HepG2 (cell line): ENCODE data around the gene GSK3B. TPM values are rescaled to one million over a fixed set of nuclear protein-coding genes. Genes with fewer than 3 reads are reported as not detected.

ENCODE experiments used
- ASH2L ChIP-seq: fragments of 300-600, 200-600 bp; sonication (generic); IDR thresholded peaks from 2 replicates; pipeline ENCODE4 v1.7.0; 2017; ENCODE audit warnings: low read depth, mild to moderate bottlenecking, moderate library complexity, mixed read lengths, low read length; ENCODE audit not compliant: insufficient read length
- CHD4 ChIP-seq: fragments of 200-600 bp; sonication (generic); IDR thresholded peaks from 2 replicates; pipeline ENCODE4 v1.7.0; 2017; ENCODE audit warnings: mild to moderate bottlenecking, low read length, borderline replicate concordance
- DNMT3B ChIP-seq: conservative IDR thresholded peaks from 2 replicates; pipeline ENCODE4 v1.6.1; 2016; ENCODE audit warnings: missing biosample characterization, control low read depth
- FOXP1 ChIP-seq, 2 experiments: fragments of 450-650 bp in 1 of 2; IDR thresholded peaks; 2 replicates each; pipeline ENCODE4 v1.6.1; 2017 to 2018; ENCODE audit warnings: antibody characterized with exemption in 1 of 2
- KAT7 ChIP-seq: IDR thresholded peaks from 2 replicates; pipeline ENCODE4 v1.6.1; 2018; ENCODE audit warnings: borderline replicate concordance, missing compliant biosample characterization
- NFKB2 ChIP-seq: sonication (generic); formaldehyde crosslinking; IDR thresholded peaks from 2 replicates; pipeline ENCODE4 v1.4.0; 2020; ENCODE audit warnings: missing genetic modification reagents, borderline replicate concordance
- RAD51 ChIP-seq: fragments of 450-650 bp; IDR thresholded peaks from 2 replicates; pipeline ENCODE4 v1.6.1; 2016; ENCODE audit warnings: borderline replicate concordance
- SRF ChIP-seq: IDR thresholded peaks from 2 replicates; pipeline ENCODE4 v1.6.1; 2011; ENCODE audit warnings: mild to moderate bottlenecking, low read depth, low read length, moderate library complexity
- SRSF9 ChIP-seq: fragments of 200-400 bp; formaldehyde crosslinking; IDR thresholded peaks from 2 replicates; pipeline ENCODE4 v1.6.1; 2018; ENCODE audit warnings: borderline replicate concordance, mild to moderate bottlenecking, low read depth, low read length; ENCODE audit not compliant: insufficient read depth, poor library complexity, severe bottlenecking
- TBX3 ChIP-seq: fragments of 450-650 bp; IDR thresholded peaks from 2 replicates; pipeline ENCODE4 v1.6.1; 2017; ENCODE audit warnings: antibody characterized with exemption, mild to moderate bottlenecking, inconsistent platforms, borderline replicate concordance
- TEAD2 ChIP-seq: sonication (generic); formaldehyde crosslinking; IDR thresholded peaks from 2 replicates; pipeline ENCODE4 v1.9.0; 2021; ENCODE audit warnings: missing genetic modification reagents
- ZFAT ChIP-seq: sonication (generic); formaldehyde crosslinking; conservative IDR thresholded peaks from 2 replicates; pipeline ENCODE4 v1.8.1; 2023; ENCODE audit warnings: missing genetic modification reagents, inconsistent platforms
- polyA plus RNA-seq, 8 experiments: library from polyadenylated mRNA; depleted of rRNA in 3 of 8; stranded (reverse) in 7 of 8; unstranded in 1 of 8; fragments of >200 nt; fragmentation: Illumina TruSeq in 4 of 8; extraction: Trizol in 4 of 8; gene quantifications; 2 replicates each; pipeline versions ENCODE4 v1.2.1 to v1.2.3, GENCODE V29; 2011 to 2016; ENCODE audit warnings: low read depth in 4 of 8, missing spikeins in 1 of 8, mixed read lengths in 1 of 8; ENCODE audit not compliant: insufficient read depth in 1 of 8
- total RNA-seq, 5 experiments: library from RNA; depleted of rRNA; stranded (reverse); fragments of >200 nt; fragmentation: Illumina TruSeq; extraction: Trizol; gene quantifications; 2 replicates each; pipeline ENCODE4 v1.2.3, GENCODE V29; 2016; ENCODE audit warnings: low read depth in 1 of 5
- TF ChIP-seq, protein P1 (sequence below): sonication (generic); formaldehyde crosslinking; IDR thresholded peaks from 2 replicates; pipeline ENCODE4 v1.5.1; 2020; ENCODE audit warnings: mild to moderate bottlenecking, missing genetic modification reagents, moderate library complexity
- TF ChIP-seq, protein P2 (sequence below): sonication (generic); formaldehyde crosslinking; IDR thresholded peaks from 2 replicates; pipeline ENCODE4 v1.4.0; 2020; ENCODE audit warnings: missing genetic modification reagents, mild to moderate bottlenecking, borderline replicate concordance
- TF ChIP-seq, protein P3 (sequence below): sonication (generic); formaldehyde crosslinking; IDR thresholded peaks from 2 replicates; pipeline ENCODE4 v1.9.0; 2021; ENCODE audit warnings: missing genetic modification reagents, borderline replicate concordance

GSK3B gene
- total and polyA plus RNA-seq, 2 of the 13 experiments (the other 11 are each of a cell fraction or from before 2014, with no cell fraction given) = 22.3 to 30.1 TPM

DNA sequence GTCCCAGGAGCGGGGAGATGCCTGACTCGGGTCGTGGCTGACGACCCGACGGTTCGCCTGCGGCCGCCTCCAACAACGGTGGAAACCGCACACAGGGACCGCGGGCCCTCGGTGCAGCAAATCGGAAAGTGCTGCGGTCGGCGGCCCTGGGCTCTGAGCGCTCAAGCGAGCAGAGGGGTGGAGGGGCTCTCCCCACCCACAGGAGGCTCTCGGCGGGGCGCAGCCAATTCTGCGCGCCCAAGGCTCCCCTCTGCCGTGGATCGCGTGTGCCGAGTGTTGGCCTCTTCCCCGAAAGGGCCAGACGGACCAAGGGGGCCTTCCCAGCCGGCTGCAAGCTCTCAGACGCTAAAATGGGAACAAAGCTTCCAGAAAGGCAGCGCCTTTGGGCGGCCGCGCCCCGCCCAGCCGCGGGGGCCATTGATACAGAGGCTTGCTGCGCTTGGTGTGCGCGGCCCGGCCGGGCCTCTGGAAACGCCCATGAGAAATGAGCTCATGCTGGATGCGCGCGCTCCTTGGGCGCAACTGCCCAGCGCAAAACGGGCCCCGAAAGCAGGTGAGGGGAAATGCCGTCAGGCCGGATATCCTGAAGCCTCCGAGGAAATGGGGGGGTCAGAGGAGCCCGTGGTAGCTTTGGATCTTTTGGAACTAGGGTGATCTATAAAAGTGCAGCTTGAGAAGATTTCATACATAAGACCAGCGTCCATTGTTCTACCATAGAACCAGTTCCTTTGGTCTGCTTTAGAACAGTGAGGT is 1.2 kb upstream of the GSK3B start (continued):
- TF ChIP-seq, protein P1, sequence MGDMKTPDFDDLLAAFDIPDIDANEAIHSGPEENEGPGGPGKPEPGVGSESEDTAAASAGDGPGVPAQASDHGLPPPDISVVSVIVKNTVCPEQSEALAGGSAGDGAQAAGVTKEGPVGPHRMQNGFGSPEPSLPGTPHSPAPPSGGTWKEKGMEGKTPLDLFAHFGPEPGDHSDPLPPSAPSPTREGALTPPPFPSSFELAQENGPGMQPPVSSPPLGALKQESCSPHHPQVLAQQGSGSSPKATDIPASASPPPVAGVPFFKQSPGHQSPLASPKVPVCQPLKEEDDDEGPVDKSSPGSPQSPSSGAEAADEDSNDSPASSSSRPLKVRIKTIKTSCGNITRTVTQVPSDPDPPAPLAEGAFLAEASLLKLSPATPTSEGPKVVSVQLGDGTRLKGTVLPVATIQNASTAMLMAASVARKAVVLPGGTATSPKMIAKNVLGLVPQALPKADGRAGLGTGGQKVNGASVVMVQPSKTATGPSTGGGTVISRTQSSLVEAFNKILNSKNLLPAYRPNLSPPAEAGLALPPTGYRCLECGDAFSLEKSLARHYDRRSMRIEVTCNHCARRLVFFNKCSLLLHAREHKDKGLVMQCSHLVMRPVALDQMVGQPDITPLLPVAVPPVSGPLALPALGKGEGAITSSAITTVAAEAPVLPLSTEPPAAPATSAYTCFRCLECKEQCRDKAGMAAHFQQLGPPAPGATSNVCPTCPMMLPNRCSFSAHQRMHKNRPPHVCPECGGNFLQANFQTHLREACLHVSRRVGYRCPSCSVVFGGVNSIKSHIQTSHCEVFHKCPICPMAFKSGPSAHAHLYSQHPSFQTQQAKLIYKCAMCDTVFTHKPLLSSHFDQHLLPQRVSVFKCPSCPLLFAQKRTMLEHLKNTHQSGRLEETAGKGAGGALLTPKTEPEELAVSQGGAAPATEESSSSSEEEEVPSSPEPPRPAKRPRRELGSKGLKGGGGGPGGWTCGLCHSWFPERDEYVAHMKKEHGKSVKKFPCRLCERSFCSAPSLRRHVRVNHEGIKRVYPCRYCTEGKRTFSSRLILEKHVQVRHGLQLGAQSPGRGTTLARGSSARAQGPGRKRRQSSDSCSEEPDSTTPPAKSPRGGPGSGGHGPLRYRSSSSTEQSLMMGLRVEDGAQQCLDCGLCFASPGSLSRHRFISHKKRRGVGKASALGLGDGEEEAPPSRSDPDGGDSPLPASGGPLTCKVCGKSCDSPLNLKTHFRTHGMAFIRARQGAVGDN (CRISPR knock-in tag) = peak; percentile 92
- TF ChIP-seq DNMT3B (CRISPR knock-in tag) = no peak; the same call in 1 of the 2 replicates
- TF ChIP-seq, protein P2, sequence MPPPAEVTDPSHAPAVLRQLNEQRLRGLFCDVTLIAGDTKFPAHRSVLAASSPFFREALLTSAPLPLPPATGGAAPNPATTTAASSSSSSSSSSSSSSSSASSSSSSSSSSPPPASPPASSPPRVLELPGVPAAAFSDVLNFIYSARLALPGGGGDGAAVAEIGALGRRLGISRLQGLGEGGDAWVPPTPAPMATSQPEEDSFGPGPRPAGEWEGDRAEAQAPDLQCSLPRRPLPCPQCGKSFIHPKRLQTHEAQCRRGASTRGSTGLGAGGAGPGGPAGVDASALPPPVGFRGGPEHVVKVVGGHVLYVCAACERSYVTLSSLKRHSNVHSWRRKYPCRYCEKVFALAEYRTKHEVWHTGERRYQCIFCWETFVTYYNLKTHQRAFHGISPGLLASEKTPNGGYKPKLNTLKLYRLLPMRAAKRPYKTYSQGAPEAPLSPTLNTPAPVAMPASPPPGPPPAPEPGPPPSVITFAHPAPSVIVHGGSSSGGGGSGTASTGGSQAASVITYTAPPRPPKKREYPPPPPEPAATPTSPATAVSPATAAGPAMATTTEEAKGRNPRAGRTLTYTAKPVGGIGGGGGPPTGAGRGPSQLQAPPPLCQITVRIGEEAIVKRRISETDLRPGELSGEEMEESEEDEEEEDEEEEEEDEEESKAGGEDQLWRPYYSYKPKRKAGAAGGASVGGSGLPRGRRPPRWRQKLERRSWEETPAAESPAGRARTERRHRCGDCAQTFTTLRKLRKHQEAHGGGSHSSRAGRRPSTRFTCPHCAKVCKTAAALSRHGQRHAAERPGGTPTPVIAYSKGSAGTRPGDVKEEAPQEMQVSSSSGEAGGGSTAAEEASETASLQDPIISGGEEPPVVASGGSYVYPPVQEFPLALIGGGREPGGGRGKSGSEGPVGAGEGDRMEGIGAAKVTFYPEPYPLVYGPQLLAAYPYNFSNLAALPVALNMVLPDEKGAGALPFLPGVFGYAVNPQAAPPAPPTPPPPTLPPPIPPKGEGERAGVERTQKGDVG (CRISPR knock-in tag) = peak; percentile 62; the same call in 1 of the 2 replicates
- TF ChIP-seq TBX3 = no peak
- no peak for TF ChIP-seq FOXP1 (IDR thresholded peaks at IDR 0.05)
- TF ChIP-seq FOXP1 (CRISPR knock-in tag; IDR thresholded peaks at IDR 0.05) = no peak
- TF ChIP-seq KAT7 = peak; percentile 37; the same call in 1 of the 2 replicates
- TF ChIP-seq ASH2L = peak; percentile 25
- no peak for TF ChIP-seq SRF
- no peak for TF ChIP-seq RAD51
- peak; percentile 90; the same call in 1 of the 2 replicates for TF ChIP-seq NFKB2 (CRISPR knock-in tag)
- no peak for TF ChIP-seq CHD4
- TF ChIP-seq, protein P3, sequence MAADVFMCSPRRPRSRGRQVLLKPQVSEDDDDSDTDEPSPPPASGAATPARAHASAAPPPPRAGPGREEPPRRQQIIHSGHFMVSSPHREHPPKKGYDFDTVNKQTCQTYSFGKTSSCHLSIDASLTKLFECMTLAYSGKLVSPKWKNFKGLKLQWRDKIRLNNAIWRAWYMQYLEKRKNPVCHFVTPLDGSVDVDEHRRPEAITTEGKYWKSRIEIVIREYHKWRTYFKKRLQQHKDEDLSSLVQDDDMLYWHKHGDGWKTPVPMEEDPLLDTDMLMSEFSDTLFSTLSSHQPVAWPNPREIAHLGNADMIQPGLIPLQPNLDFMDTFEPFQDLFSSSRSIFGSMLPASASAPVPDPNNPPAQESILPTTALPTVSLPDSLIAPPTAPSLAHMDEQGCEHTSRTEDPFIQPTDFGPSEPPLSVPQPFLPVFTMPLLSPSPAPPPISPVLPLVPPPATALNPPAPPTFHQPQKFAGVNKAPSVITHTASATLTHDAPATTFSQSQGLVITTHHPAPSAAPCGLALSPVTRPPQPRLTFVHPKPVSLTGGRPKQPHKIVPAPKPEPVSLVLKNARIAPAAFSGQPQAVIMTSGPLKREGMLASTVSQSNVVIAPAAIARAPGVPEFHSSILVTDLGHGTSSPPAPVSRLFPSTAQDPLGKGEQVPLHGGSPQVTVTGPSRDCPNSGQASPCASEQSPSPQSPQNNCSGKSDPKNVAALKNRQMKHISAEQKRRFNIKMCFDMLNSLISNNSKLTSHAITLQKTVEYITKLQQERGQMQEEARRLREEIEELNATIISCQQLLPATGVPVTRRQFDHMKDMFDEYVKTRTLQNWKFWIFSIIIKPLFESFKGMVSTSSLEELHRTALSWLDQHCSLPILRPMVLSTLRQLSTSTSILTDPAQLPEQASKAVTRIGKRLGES (CRISPR knock-in tag) = no peak
- no peak for TF ChIP-seq ZFAT (CRISPR knock-in tag)
- TF ChIP-seq TEAD2 (CRISPR knock-in tag) = peak; percentile 74; the same call in 1 of the 2 replicates
- no peak for TF ChIP-seq SRSF9
